GM19438 (cell line): ENCODE measurements around the gene UQCRHL.

Experiments used
- ATAC-seq: cut with Tn5 transposase; IDR thresholded peaks from one replicate; pipeline ENCODE4 v1.9.1; 2021; ENCODE audit warnings: low read depth; ENCODE audit not compliant: unreplicated experiment

Gene UQCRHL

GRCh38 chr1:15760520-15761211 is 46.8 kb downstream of the UQCRHL start:
- no peak for ATAC-seq

GRCh38 chr1:15758953-15759661 is 48.3 kb downstream of the UQCRHL start:
- no peak for ATAC-seq

GRCh38 chr1:15758343-15758931 is 49.0 kb downstream of the UQCRHL start, which contains the start of gene FBLIM1:
FBLIM1 (plus strand) TSS chr1:15758795; CDS start chr1:15764984, 6,189 bp downstream.
- no peak for ATAC-seq

- no peak for ATAC-seq
Measured at GRCh38 chr1:15757575-15758342, 49.7 kb downstream of the UQCRHL start.
